Hindlimb muscle (tissue), 1 donor: ENCODE measurements around the gene EFCAB12. TPM values are rescaled to one million over a fixed set of nuclear protein-coding genes. Genes with fewer than 3 reads are reported as not detected.
"Not testable (repeated sequence)": the region's sequence is repeated elsewhere in the genome, so short reads cannot be mapped to it uniquely, and the experiment has no call there.

Source experiments
- DNase-seq: peaks from one replicate; pipeline ENCODE4 v3.0.0-alpha.2; 2013
- polyA plus RNA-seq: library from polyadenylated mRNA; unstranded; fragments of 120-200 nt; gene quantifications from one replicate; pipeline ENCODE4 v1.2.1, GENCODE V29; 2013; ENCODE audit not compliant: insufficient read length

EFCAB12 gene
- polyA plus RNA-seq, 1 donor = 0.13 TPM

- DNase-seq = no peak
Measured at GRCh38 chr3:129418041-129418973, 10.1 kb downstream of the EFCAB12 start.

DNA sequence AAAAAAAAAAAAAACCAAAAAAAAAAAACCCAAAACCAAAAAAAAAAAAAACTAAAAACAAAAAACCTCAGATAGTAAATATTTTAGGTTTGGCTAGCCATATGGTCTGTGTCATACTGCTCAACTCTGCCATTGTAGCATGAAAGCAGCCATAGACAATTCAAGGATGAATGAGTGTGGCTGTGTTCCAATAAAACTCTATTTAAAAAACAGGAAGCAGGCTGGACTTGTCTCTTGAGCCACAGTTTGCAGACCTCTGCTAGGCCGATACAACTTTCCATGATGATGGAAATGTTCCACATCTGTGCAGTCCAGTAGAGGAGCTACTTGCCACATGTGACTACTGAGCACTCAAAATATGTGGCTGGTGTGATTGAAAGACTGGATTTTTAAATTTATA, 11.1 kb downstream of the EFCAB12 start:
- DNase-seq = peak; percentile 53

- DNase-seq = no peak
Measured at GRCh38 chr3:129416415-129416814, 12.0 kb downstream of the EFCAB12 start.

- no peak for DNase-seq
Measured at GRCh38 chr3:129415830-129416229, 12.6 kb downstream of the EFCAB12 start.

GRCh38 chr3:129415378-129415777, 13.1 kb downstream of the EFCAB12 start:
- DNase-seq = no peak

GRCh38 chr3:129413687-129414506, 14.5 kb downstream of the EFCAB12 start:
- DNase-seq = no peak

DNA sequence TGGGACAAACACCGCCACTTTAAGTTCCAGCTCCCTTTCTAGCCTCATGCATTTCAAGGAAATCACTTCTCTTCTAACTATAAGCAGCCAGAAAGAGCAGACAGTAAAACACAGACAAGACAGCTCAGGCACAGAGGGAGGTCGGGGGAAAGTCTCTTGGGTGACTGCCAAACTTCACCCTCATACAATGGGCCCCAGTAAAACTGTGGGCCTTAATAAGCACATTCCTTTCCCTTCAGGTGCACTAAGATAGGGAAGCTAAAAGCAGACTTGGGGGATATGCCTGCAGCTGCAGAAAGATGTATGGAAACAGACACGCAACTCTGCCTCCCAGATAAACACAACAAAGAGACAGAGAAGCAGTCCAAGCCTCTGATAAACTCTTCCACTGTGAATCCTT, 15.2 kb downstream of the EFCAB12 start:
- not testable (repeated sequence) for DNase-seq

DNA sequence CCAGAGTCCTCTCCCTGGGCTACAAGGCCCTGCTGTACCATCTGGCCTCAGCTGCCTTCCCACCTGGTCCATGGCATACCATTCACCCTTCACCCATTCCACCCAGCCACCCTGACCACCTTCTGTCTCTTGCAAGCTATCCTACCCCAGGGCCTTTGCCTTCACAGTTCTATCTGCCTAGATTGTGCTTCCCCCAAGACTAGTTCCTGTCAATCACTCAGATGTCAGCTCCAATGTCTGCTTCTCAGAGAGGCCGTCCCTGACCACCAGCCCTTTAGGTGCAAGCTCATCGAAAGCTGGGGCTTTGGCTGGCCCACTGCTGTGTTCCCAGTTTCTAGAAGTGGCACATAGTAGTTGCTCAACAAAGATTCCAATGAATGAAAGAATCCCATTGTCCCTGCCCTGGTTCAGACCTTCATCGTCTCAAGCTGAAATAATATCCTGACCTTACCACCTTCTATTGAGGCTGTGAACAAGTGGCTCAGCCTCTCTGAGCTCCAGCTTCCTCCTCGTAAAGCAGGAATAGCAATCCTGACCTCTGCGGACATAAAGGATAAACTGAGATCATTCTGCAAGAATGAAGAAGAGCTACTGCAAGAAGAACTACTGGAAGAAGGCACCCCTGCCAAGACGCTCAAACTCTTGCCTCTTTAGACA, 15.8 kb downstream of the EFCAB12 start:
- DNase-seq = no peak

DNA sequence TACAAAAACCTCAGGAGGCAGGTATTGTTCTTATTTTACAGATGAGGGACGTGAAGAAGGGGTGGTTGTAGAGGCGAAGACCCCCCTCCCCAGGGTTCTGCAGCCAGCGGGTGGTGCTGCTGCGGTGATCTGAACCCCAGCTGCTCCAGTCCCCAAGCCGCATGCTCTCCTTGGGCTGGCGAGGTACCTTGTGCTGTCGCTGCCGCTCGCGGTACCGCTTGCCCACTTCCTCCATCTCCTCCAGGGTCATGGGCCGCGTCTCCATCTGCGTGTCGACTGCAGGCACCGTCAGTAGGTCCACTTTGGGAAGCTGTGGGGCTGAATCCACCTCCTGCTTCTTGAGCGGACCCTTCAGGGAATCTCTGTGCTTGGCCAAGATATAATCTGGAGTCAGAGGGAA, 17.5 kb downstream of the EFCAB12 start:
- DNase-seq = no peak

DNA sequence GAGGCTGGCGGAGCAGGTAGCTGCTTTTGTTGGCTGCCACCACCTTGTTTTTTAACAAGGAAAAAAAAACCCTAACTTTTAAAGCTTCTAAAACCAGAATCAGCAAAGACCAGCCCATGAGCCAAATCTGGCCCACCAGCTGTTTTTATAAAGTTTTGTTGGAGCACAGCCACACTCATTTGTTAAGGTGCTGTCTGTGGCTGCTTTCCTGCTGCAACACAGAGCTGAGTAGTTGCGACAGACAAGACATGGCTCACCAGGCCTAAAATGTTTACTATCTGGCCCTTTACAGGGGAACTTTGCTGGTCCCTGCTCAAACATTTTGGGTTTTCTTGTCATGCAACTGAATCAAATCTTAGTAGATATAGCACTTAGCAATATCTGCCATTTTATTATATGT, 18.9 kb downstream of the EFCAB12 start:
- DNase-seq = no peak

DNA sequence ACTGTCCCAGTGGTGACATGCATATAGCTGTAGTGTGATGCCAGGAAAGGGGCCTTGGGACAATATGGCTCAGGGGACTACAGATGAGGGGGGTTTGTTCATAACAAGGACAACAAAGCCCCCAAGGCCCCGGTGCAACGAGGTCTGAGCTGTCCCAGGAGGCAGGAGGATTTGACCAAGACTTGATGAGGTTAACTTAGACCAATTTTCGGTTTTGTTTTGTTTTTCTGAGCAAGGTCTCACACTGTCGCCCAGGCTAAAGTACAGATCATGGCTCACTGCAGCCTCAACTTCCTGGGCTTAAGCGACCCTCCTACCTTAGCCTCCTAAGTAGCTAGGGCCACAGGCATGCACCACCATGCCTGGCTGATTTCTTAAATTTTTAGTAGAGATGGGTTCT, 23.8 kb downstream of the EFCAB12 start:
- DNase-seq = no peak

- no peak for DNase-seq
Measured at GRCh38 chr3:129404130-129404529, 24.3 kb downstream of the EFCAB12 start.

DNA sequence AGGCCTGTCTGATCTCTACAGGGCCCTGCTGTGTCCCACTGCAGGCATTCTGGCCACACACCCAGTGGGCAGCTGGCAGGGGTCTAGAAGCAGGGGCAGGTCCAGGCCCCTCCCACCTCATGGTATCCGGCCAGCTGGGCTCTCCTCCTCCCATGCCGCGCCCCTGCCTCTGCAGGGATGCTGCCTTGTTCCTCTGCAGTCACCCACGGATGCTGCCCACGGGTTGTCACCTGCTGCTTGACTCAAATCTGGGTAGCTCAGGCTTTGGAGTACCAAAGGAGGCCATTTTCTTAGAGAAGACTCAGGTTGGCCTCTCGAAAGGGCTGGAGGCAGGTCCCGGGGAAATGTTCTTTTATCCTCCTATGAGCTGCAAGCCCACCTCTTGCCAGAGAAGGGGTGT, 25.0 kb downstream of the EFCAB12 start:
- DNase-seq = no peak

GRCh38 chr3:129402616-129403015, 25.8 kb downstream of the EFCAB12 start:
- no peak for DNase-seq

GRCh38 chr3:129402210-129402609, 26.2 kb downstream of the EFCAB12 start:
- no peak for DNase-seq

GRCh38 chr3:129399895-129400357, 28.5 kb downstream of the EFCAB12 start:
- no peak for DNase-seq

DNA sequence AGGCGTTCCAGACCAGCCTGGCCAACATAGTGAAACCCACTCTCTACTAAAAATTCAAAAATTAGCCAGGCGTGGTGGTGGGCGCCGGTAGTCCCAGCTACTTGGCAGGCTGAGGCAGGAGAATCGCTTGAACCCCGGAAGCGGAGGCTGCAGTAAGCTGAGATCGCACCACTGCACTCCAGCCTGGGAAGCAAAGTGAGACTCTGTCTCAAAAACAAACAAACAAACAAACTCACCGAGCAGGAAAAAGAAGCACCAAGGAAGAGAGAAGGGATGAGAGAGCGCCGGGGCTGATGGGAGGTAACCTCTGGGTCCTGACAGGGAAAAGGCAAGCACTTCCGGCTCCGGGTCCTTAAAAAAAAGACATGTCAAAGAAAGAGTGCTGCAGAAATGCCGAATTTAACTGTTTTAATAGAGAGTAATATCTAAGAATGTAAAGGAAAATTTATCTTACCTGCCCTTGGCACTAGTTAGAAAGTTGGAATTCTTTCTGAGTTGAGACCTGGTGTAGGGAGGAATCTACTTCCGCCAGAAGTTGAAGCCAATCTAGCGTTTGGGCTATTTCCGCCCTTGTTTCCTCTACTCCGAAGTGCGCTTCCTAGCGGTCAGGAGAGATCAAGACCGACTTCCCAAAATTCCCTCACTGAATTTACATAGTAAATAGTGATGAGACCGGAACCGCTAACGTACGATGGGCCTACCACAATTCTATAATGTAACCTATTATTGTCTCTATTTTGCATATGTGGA, 29.1 kb downstream of the EFCAB12 start:
- peak; percentile 94 for DNase-seq

DNA sequence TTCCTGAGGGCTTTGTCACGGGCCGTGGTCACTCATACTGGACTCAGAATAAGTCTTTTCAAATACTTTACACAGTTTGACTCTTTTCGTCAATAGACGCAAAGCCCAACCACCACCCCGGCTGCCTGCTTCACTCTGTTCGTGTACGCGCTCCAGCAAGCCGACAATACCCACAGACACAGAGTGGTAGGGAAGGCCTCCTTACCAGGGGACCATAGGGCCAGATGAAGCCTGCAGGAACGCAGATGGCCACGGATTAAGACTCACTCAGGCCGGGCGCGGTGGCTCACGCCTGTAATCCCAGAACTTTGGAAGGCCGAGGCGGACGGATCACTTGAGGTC, 29.7 kb downstream of the EFCAB12 start:
- no peak for DNase-seq

DNA sequence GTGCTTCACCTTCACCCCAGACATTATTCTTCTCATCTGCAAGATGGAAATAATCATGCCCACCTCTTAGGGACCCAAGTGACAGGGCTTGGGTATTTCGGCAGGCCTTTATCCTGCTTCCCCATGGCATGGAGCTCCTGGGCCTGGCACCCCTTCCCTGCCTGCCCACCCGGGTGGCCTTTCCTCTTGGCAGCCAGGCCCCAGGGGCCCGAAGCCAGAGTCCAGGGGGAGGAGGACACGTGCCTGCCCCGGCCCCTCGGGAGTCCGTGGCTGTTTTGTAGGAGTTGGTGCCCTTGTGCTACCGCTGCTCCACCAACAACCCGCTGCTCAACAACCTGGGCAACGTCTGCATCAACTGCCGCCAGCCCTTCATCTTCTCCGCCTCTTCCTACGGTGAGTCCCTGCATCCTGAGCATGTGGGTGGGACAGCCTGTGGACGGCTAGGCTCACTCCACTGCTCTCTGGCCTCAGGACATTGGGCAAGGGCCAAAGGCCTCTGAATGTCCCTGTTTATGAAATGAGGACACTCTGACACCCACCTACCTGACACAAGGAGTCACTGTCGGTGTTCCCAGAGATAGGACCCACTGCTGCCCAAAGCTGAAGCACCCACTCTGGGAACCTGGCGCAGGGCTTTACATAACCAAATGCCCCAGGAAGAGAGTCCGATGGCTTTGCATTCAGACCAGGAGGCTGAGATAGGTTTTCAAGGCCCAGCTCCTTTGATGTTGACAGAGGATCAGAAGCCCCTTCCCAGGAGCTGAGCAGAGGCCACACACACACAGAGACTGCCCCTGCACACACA, 34.5 kb downstream of the EFCAB12 start:
- not testable (repeated sequence) for DNase-seq

- no peak for DNase-seq
Measured at GRCh38 chr3:129393271-129393670, 35.2 kb downstream of the EFCAB12 start.
